K562 (cell line): ENCODE measurements around the gene GMPR. TPM values are rescaled to one million over a fixed set of nuclear protein-coding genes. Genes with fewer than 3 reads are reported as not detected.

Source experiments
- ATAC-seq: fragments of 200-7000 bp; cut with Tn5 transposase; 3 replicates; pipeline ENCODE4 v1.9.1; 2020; ENCODE audit warnings: moderate library complexity
- BruUV-seq: library from RNA; stranded (reverse); fragments of 400-500 nt; replicated peaks from 2 replicates; lab custom pipeline; 2021; lab: Mats Ljungman, UMichigan
- CTCF ChIA-PET: fragments of 300-600 bp; formaldehyde crosslinking; extraction: SDS; loops from one replicate; lab custom pipeline; 2021; ENCODE audit warnings: low intra/inter-chr PET ratio; lab: Yijun Ruan, JAX
- POLR2A ChIA-PET: fragments of 300-600, 350-650 bp; sonication (Branson Sonifier 250); formaldehyde crosslinking; extraction: SDS; loops from one replicate; lab custom pipeline; 2021; ENCODE audit warnings: antibody characterized with exemption, inconsistent platforms; lab: Yijun Ruan, JAX
- DNase-seq, 4 experiments: peaks; one replicate each; pipeline versions ENCODE4 v3.0.0 to v3.0.0-alpha.2; 2011 to 2018; ENCODE audit warnings: low spot score in 3 of 4, mixed read lengths in 3 of 4; ENCODE audit errors: extremely low read depth in 1 of 4
- FAIRE-seq: peaks from 2 replicates; lab custom pipeline; 2011; peaks lifted over from hg19 to GRCh38; lab: Jason Lieb, UNC
- H2AFZ ChIP-seq: 2 replicates; pipeline ENCODE4 v1.6.0; 2011; ENCODE audit warnings: low read depth, low read length, control low read depth, inconsistent platforms
- H3K27ac ChIP-seq: fragments of 200-600 bp; 3 replicates; pipeline ENCODE4 v1.8.0; 2011; ENCODE audit warnings: low read depth, mild to moderate bottlenecking, control low read depth, inconsistent platforms, low read length, moderate library complexity, mixed read lengths; ENCODE audit errors: extremely low read depth
- H3K27me3 ChIP-seq, 2 experiments: fragments of 300-600 bp in 1 of 2; 2 replicates in 1 of 2; 3 replicates in 1 of 2; pipeline versions ENCODE4 v1.6.0 to v1.8.0; 2011; ENCODE audit warnings: inconsistent platforms in 2 of 2, low read length in 2 of 2, mild to moderate bottlenecking in 1 of 2, mixed read lengths in 1 of 2, moderate library complexity in 1 of 2; ENCODE audit not compliant: control insufficient read depth in 2 of 2, insufficient read depth in 2 of 2
- H3K36me3 ChIP-seq: fragments of 300-600 bp; 3 replicates; pipeline ENCODE4 v1.8.0; 2011; ENCODE audit warnings: mild to moderate bottlenecking, low read length, inconsistent platforms; ENCODE audit not compliant: control insufficient read depth, insufficient read depth
- H3K4me1 ChIP-seq, 2 experiments: fragments of 200-600 bp in 1 of 2; replicated peaks in 1 of 2; 2 replicates in 1 of 2; 3 replicates in 1 of 2; pipeline versions ENCODE4 v1.5.1 to v1.8.0; 2011; ENCODE audit warnings: inconsistent platforms in 2 of 2, low read length in 2 of 2, mild to moderate bottlenecking in 1 of 2, mixed read lengths in 1 of 2, moderate library complexity in 1 of 2; ENCODE audit not compliant: control insufficient read depth in 2 of 2, insufficient read depth in 2 of 2
- H3K4me2 ChIP-seq: 2 replicates; pipeline ENCODE4 v1.6.1; 2011; ENCODE audit warnings: low read length, control low read depth, inconsistent platforms, mixed read lengths; ENCODE audit not compliant: insufficient read depth
- H3K4me3 ChIP-seq: fragments of 200-600 bp; sonication (generic), shearing (Covaris generic); 2 replicates; pipeline ENCODE4 v1.5.1; 2016; ENCODE audit warnings: control low read depth, inconsistent platforms
- H3K79me2 ChIP-seq: fragments of 200-600 bp; 3 replicates; pipeline ENCODE4 v1.8.0; 2011; ENCODE audit warnings: low read length, inconsistent platforms; ENCODE audit not compliant: control insufficient read depth, insufficient read depth
- H3K9ac ChIP-seq, 2 experiments: 2 replicates each; pipeline versions ENCODE4 v1.6.0 to v1.6.1; 2011; ENCODE audit warnings: low read depth in 2 of 2, low read length in 2 of 2, control low read depth in 1 of 2, inconsistent platforms in 1 of 2, mild to moderate bottlenecking in 1 of 2, mixed read lengths in 1 of 2; ENCODE audit not compliant: insufficient read depth in 1 of 2
- H3K9me1 ChIP-seq: one replicate; pipeline ENCODE4 v1.6.0; 2011; ENCODE audit warnings: inconsistent platforms, mild to moderate bottlenecking, low read length, moderate library complexity; ENCODE audit not compliant: control insufficient read depth, insufficient read depth
- H3K9me3 ChIP-seq: replicated peaks from 2 replicates; pipeline ENCODE4 v1.5.1; 2011; ENCODE audit warnings: low read depth, low read length, inconsistent platforms; ENCODE audit not compliant: control insufficient read depth, insufficient read depth
- H4K20me1 ChIP-seq: replicated peaks from 2 replicates; pipeline ENCODE4 v1.6.1; 2011; ENCODE audit warnings: low read length, inconsistent platforms, mixed read lengths; ENCODE audit not compliant: control insufficient read depth, insufficient read depth
- CBFA2T2 ChIP-seq: fragments of 450-650 bp; conservative IDR thresholded peaks from 2 replicates; pipeline ENCODE4 v1.6.1; 2017; ENCODE audit warnings: mild to moderate bottlenecking
- CREBBP ChIP-seq: IDR thresholded peaks from one replicate; pipeline ENCODE4 v1.6.1; 2012; ENCODE audit warnings: low read depth, mild to moderate bottlenecking, control low read depth, inconsistent platforms, low read length
- DIDO1 ChIP-seq: fragments of 450-650 bp; IDR thresholded peaks from 2 replicates; pipeline ENCODE4 v1.6.1; 2016; ENCODE audit warnings: low read depth, missing biosample characterization, missing genetic modification characterization
- GABPB1 ChIP-seq: sonication (generic); formaldehyde crosslinking; IDR thresholded peaks from 2 replicates; pipeline ENCODE4 v1.8.0; 2022; ENCODE audit warnings: mild to moderate bottlenecking, missing genetic modification reagents
- L3MBTL2 ChIP-seq: fragments of 450-650 bp; IDR thresholded peaks from 2 replicates; pipeline ENCODE4 v1.6.1; 2016; ENCODE audit warnings: mild to moderate bottlenecking, moderate library complexity
- NR4A1 ChIP-seq, 2 experiments: fragments of 250-450 bp in 1 of 2; fragments of 450-650 bp in 1 of 2; sonication (Bioruptor Pico) in 1 of 2; IDR thresholded peaks; 2 replicates each; pipeline versions ENCODE4 v1.4.0 to v1.6.1; 2016 to 2020; ENCODE audit warnings: mild to moderate bottlenecking in 2 of 2, missing compliant biosample characterization in 1 of 2, missing genetic modification characterization in 1 of 2, moderate library complexity in 1 of 2
- PTTG1 ChIP-seq: fragments of 450-650 bp; IDR thresholded peaks from 2 replicates; pipeline ENCODE4 v1.6.1; 2016; ENCODE audit warnings: low read depth, mild to moderate bottlenecking, missing genetic modification characterization, missing compliant biosample characterization
- RBBP5 ChIP-seq: fragments of 200-600 bp; sonication (generic); IDR thresholded peaks from 2 replicates; pipeline ENCODE4 v1.6.1; 2012; ENCODE audit warnings: borderline replicate concordance, mild to moderate bottlenecking, low read length, control low read depth, inconsistent platforms; ENCODE audit not compliant: insufficient read depth, poor library complexity, severe bottlenecking
- RREB1 ChIP-seq: fragments of 250-450 bp; sonication (Bioruptor Pico); IDR thresholded peaks from 2 replicates; pipeline ENCODE4 v1.4.0; 2020
- U2AF2 ChIP-seq: fragments of 200-400 bp; formaldehyde crosslinking; optimal IDR thresholded peaks from 2 replicates; pipeline ENCODE3; 2017; ENCODE audit warnings: low read depth, mild to moderate bottlenecking, low read length
- ZC3H4 ChIP-seq: sonication (generic); formaldehyde crosslinking; IDR thresholded peaks from 2 replicates; pipeline ENCODE4 v1.9.0; 2021; ENCODE audit warnings: missing genetic modification reagents, borderline replicate concordance
- ZNF165 ChIP-seq: fragments of 250-450 bp; sonication (Bioruptor Pico); IDR thresholded peaks from 2 replicates; pipeline ENCODE4 v1.4.0; 2020; ENCODE audit warnings: borderline replicate concordance
- ZNF253 ChIP-seq: fragments of 250-450 bp; sonication (Bioruptor Pico); conservative IDR thresholded peaks from 2 replicates; pipeline ENCODE4 v1.6.1; 2021; ENCODE audit warnings: mild to moderate bottlenecking
- WGBS: fragments of 100-300 bp; shearing (Covaris generic); methylation state at CpG from one replicate; pipeline ENCODE4 v1.1.6; 2016; ENCODE audit warnings: low coverage, mixed read lengths; ENCODE audit not compliant: insufficient coverage; ENCODE audit errors: missing lambda C conversion rate; 5-methylcytosine and 5-hydroxymethylcytosine counted together
- in situ Hi-C: fragments of 300-500 bp; cut with MboI; formaldehyde crosslinking; loops from 4 replicates; pipeline ENCODE4 v1.15.0; 2018; ENCODE audit warnings: inconsistent platforms, mixed read lengths
- intact Hi-C: fragments of 100-400 bp; cut with micrococcal nuclease; formaldehyde crosslinking; loops from 2 replicates; pipeline ENCODE4 v1.14.2; 2022
- polyA plus RNA-seq, 8 experiments: library from polyadenylated mRNA; depleted of rRNA in 4 of 8; stranded (reverse) in 5 of 8; unstranded in 3 of 8; fragments of >200 nt; fragmentation: Nextera tagmentation in 2 of 8; fragmentation: Illumina TruSeq in 1 of 8; extraction: Ambion mirVana in 2 of 8; extraction: Trizol in 1 of 8; gene quantifications; 2 replicates each; pipeline versions ENCODE4 v1.2.1 to v1.2.3, GENCODE V29; 2011 to 2014; ENCODE audit warnings: inconsistent platforms in 1 of 8, missing spikeins in 1 of 8
- total RNA-seq, 7 experiments: library from RNA; depleted of rRNA in 6 of 7; stranded (reverse); fragments of >200 nt in 6 of 7; fragmentation: Illumina TruSeq in 2 of 7; extraction: Trizol in 2 of 7; gene quantifications; 2 replicates each; pipeline versions ENCODE4 v1.2.1 to v1.2.3, GENCODE V29; 2011 to 2021; ENCODE audit warnings: low replicate concordance in 1 of 7
- TF ChIP-seq, protein P1 (sequence below): fragments of 450-650 bp; IDR thresholded peaks from one replicate; pipeline ENCODE4 v1.6.1; 2018; ENCODE audit warnings: mild to moderate bottlenecking, moderate library complexity; ENCODE audit not compliant: partially characterized antibody
- TF ChIP-seq, protein P2 (sequence below): sonication (generic); IDR thresholded peaks from 2 replicates; pipeline ENCODE4 v1.6.1; 2016

The GMPR gene
- total and polyA plus RNA-seq, 9 of the 15 experiments (the other 6 are each of a cell fraction or from before 2014, with no cell fraction given), result 34.6 to 83.7 (median 49.8) TPM

DNA sequence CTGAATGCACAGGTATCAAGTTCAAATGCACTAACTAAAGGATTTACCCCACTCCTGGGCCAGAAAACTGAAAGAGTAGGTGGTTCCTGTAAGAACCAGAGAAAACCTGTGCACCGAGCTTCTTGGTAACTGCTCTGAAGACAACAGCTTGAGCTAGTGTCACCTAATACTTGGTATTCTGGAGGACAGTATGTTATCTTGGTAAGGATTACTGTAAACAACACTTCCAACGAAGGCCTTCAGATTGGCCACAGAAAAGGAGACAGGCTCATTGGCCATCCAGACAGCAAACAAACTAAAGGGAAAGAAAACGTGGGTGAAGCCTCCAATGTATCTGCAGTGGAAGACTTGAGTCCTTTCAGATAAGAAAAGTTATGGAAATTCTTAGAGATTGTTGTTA lies 61.5 kb downstream of the GMPR start:
- POLR2A ChIA-PET, result interaction anchor here (0.5 to 2.2 kb wide), 4 partner anchors 9 to 86 kb away, joined by 3 to 5 read pairs (median 3); no protein-coding TSS in a partner anchor
- H3K4me3 ChIP-seq, result no peak overlapping the region
- intact Hi-C loops, result no loop called here
- H3K27me3 ChIP-seq, result no peaks in the 10 kb centered on the region
- peaks cover 8% of the 10 kb centered on the region in 2 experiments; a peak in 4 of 5 replicates for H3K4me1 ChIP-seq
- DNase-seq (peak in 1 of 4 experiments; percentile 32), FAIRE-seq (no peak), ATAC-seq (peak; percentile 65)
- BruUV-seq, result no TSS peak
- H3K9ac ChIP-seq, result no peak overlapping the region
- H3K4me2 ChIP-seq, result peak overlapping the region; percentile 33; the same call in 1 of the 2 replicates
- CTCF ChIA-PET, result no interaction called here
- no peaks in the 10 kb centered on the region for H3K9me3 ChIP-seq
- no peaks in the 10 kb centered on the region for H3K9me1 ChIP-seq
- H3K36me3 ChIP-seq, result peaks cover 32% of the 10 kb centered on the region; the same call in 1 of the 3 replicates
- no peaks in the 10 kb centered on the region for H4K20me1 ChIP-seq
- H2AFZ ChIP-seq, result peak overlapping the region; percentile 37; the same call in 1 of the 2 replicates
- no peaks in the 10 kb centered on the region for H3K79me2 ChIP-seq
- H3K27ac ChIP-seq, result peak overlapping the region; percentile 14; the same call in 2 of the 3 replicates
- in situ Hi-C loops, result no loop called here
- 21% methylated on average over 3 of the region's 3 CpGs for WGBS
- no peak for TF ChIP-seq NR4A1 (CRISPR knock-in tag; IDR thresholded peaks at IDR 0.05)
- TF ChIP-seq NR4A1 (tag; IDR thresholded peaks at IDR 0.05), result no peak
- peak; percentile 44 for TF ChIP-seq L3MBTL2
- TF ChIP-seq PTTG1 (tag), result no peak
- no peak for TF ChIP-seq RBBP5
- no peak for TF ChIP-seq ZNF165 (CRISPR knock-in tag)
- TF ChIP-seq, protein P1, sequence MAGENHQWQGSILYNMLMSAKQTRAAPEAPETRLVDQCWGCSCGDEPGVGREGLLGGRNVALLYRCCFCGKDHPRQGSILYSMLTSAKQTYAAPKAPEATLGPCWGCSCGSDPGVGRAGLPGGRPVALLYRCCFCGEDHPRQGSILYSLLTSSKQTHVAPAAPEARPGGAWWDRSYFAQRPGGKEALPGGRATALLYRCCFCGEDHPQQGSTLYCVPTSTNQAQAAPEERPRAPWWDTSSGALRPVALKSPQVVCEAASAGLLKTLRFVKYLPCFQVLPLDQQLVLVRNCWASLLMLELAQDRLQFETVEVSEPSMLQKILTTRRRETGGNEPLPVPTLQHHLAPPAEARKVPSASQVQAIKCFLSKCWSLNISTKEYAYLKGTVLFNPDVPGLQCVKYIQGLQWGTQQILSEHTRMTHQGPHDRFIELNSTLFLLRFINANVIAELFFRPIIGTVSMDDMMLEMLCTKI, result no peak
- TF ChIP-seq U2AF2, result no peak
- TF ChIP-seq GABPB1 (CRISPR knock-in tag), result no peak
- TF ChIP-seq ZNF253 (CRISPR knock-in tag), result no peak
- no peak for TF ChIP-seq CBFA2T2
- TF ChIP-seq CREBBP, result no peak
- no peak for TF ChIP-seq DIDO1 (tag)
- TF ChIP-seq ZC3H4 (CRISPR knock-in tag), result no peak
- TF ChIP-seq RREB1 (CRISPR knock-in tag), result no peak
- TF ChIP-seq, protein P2, sequence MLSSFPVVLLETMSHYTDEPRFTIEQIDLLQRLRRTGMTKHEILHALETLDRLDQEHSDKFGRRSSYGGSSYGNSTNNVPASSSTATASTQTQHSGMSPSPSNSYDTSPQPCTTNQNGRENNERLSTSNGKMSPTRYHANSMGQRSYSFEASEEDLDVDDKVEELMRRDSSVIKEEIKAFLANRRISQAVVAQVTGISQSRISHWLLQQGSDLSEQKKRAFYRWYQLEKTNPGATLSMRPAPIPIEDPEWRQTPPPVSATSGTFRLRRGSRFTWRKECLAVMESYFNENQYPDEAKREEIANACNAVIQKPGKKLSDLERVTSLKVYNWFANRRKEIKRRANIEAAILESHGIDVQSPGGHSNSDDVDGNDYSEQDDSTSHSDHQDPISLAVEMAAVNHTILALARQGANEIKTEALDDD, result no peak
